CD4-positive, alpha-beta T cell (primary cell): ENCODE data around the gene SELPLG. TPM values are rescaled to one million over a fixed set of nuclear protein-coding genes. Genes with fewer than 3 reads are reported as not detected.

Source experiments
- ATAC-seq: fragments of 200-7000 bp; cut with Tn5 transposase; one replicate; pipeline ENCODE4 v1.10.0; 2022; ENCODE audit warnings: mild to moderate bottlenecking; ENCODE audit not compliant: poor library complexity
- CTCF ChIA-PET: fragments of 350-600 bp; sonication (Branson Sonifier 250); formaldehyde crosslinking; loops from one replicate; lab custom pipeline; 2021; ENCODE audit warnings: antibody characterized with exemption, inconsistent platforms; lab: Charles Lee
- POLR2A ChIA-PET: fragments of 350-600 bp; sonication (Branson Sonifier 250); formaldehyde crosslinking; loops from one replicate; lab custom pipeline; 2021; ENCODE audit warnings: antibody characterized with exemption, inconsistent platforms; lab: Charles Lee
- DNase-seq, 14 experiments: peaks; one replicate each; pipeline ENCODE4 v3.0.0-alpha.2; 2013 to 2020; ENCODE audit warnings: mixed read lengths in 2 of 14
- H3K27ac ChIP-seq, 2 donors: one replicate each; pipeline versions ENCODE4 v1.5.1 to v1.7.0; 2013; ENCODE audit warnings: low read length in 2 of 2, low read depth in 1 of 2, mild to moderate bottlenecking in 1 of 2
- H3K27me3 ChIP-seq, 2 experiments: 1 replicate in 1 of 2; 2 replicates in 1 of 2; pipeline versions ENCODE4 v1.6.1 to v1.7.0; 2013; ENCODE audit warnings: low read length in 2 of 2, control low read depth in 1 of 2, mild to moderate bottlenecking in 1 of 2, moderate library complexity in 1 of 2; ENCODE audit not compliant: insufficient read depth in 2 of 2, control insufficient read depth in 1 of 2
- H3K36me3 ChIP-seq: one replicate; pipeline ENCODE4 v1.6.1; 2013; ENCODE audit warnings: low read length, control low read depth; ENCODE audit not compliant: insufficient read depth
- H3K4me1 ChIP-seq: one replicate; pipeline ENCODE4 v1.6.1; 2013; ENCODE audit warnings: low read length, control low read depth; ENCODE audit not compliant: insufficient read depth
- H3K4me3 ChIP-seq: one replicate; pipeline ENCODE4 v1.5.1; 2013; ENCODE audit warnings: mild to moderate bottlenecking, low read length, moderate library complexity
- H3K9me3 ChIP-seq, 2 experiments: 1 replicate in 1 of 2; 2 replicates in 1 of 2; pipeline versions ENCODE4 v1.6.1 to v1.7.0; 2013; ENCODE audit warnings: low read length in 2 of 2, mild to moderate bottlenecking in 2 of 2, control low read depth in 1 of 2, moderate library complexity in 1 of 2; ENCODE audit not compliant: control insufficient read depth in 1 of 2, insufficient read depth in 1 of 2
- H3K27ac Mint-ChIP-seq: one replicate; pipeline ENCODE4 v1.8.0; 2020; ENCODE audit warnings: mixed read lengths
- H3K27me3 Mint-ChIP-seq: one replicate; pipeline ENCODE4 v1.8.0; 2021; ENCODE audit warnings: mixed read lengths
- H3K36me3 Mint-ChIP-seq: one replicate; pipeline ENCODE4 v1.8.0; 2021; ENCODE audit warnings: low read depth, mixed read lengths
- H3K4me1 Mint-ChIP-seq: one replicate; pipeline ENCODE4 v1.8.0; 2021; ENCODE audit warnings: low read depth, mixed read lengths
- H3K4me3 Mint-ChIP-seq: one replicate; pipeline ENCODE4 v1.8.0; 2020; ENCODE audit warnings: mild to moderate bottlenecking, mixed read lengths
- H3K9me3 Mint-ChIP-seq: one replicate; pipeline ENCODE4 v1.8.0; 2020; ENCODE audit warnings: mixed read lengths
- CTCF ChIP-seq: fragments of 200-600 bp; IDR thresholded peaks from one replicate; pipeline ENCODE4 v1.8.0; 2022; ENCODE audit warnings: antibody characterized with exemption, mild to moderate bottlenecking
- intact Hi-C, 2 experiments: fragments of 100-400 bp; cut with DNase I in 1 of 2; cut with micrococcal nuclease in 1 of 2; formaldehyde crosslinking; loops; one replicate each; pipeline versions ENCODE4 v1.15.1 to v1.9.0; 2023 to 2025; cut with DNase I, micrococcal nuclease
- total RNA-seq, 174 experiments: library from RNA in 2 of 174; stranded (reverse) in 2 of 174; gene quantifications; one replicate each; pipeline ENCODE4 v1.2.3 and lab custom pipeline; 2021 to 2026

Gene SELPLG
- total RNA-seq, 2 experiments from 2014 or later = 25.7 to 27.8 TPM

DNA sequence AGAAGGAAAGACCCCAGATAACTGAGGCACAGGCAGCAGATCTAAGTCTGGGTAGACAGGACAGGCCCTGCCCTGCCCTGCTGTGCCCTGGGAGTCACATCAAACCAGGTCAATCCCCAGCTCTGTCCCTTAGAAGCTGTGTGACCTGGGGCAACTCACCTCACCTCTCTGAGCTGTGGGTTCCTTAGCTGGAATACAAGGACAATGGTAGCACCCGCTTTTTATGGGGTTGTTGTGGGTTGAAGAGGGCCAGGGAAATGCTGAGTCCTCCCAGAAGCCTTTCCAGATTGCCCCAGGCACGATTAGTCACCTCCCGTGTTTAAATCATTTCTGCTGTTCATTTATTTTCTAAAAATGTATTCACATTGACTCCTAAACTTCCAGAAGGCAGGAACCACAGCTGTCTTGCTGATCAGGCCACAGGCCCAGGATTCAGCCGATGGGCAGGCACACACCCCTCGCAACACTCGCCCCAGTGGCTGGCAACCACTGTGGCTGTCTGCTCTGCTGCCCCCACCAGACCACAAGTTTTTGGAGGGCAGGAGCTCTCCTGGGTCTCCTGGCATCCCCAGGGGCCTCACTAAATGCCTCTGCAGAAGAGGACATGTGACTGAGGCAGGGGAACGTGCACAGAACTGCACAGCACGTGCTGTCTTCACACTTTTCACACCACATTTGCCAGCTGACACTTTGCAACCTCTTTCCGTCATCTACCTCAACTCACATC lies 3.0 kb downstream of the SELPLG start:
- peak in 4 of 14 experiments; percentile 32 to 60 (median 52) for DNase-seq
- peak overlapping the region; percentile 100 for H3K27ac Mint-ChIP-seq
- H3K27me3 Mint-ChIP-seq = no peaks in the 10 kb centered on the region
- Histone ChIP-seq H3K9me3 (no peaks in the 10 kb centered on the region), H3K36me3 (peaks cover 50% of the 10 kb centered on the region), H3K27ac (peak overlapping the region; percentile 86 to 95), H3K4me3 (peak overlapping the region; percentile 87), H3K27me3 (no peaks in the 10 kb centered on the region), H3K4me1 (peaks cover 82% of the 10 kb centered on the region)
- ChIA-PET CTCF (interaction anchor here (1.5 to 10.2 kb wide), 3 partner anchors 11 to 463 kb away, joined by 3 to 128 read pairs (median 31); partner anchors contain the start of gene ALKBH2), POLR2A (interaction anchor here (0.6 to 8.5 kb wide), 4 partner anchors 12 to 67 kb away, joined by 3 to 186 read pairs (median 86); partner anchors contain the start of genes ISCU and SART3)
- intact Hi-C loops = loop anchor here (5.0 to 10.0 kb wide), 4 partner anchors 62 to 467 kb away; partner anchors contain the start of genes CORO1C (in 2 of the 2), UNG (in 1 of the 2) and USP30 (in 1 of the 2)
- H3K9me3 Mint-ChIP-seq = no peaks in the 10 kb centered on the region
- peak overlapping the region; percentile 98 for H3K4me3 Mint-ChIP-seq
- H3K4me1 Mint-ChIP-seq = peaks cover 75% of the 10 kb centered on the region
- no peak for ATAC-seq
- peaks cover 69% of the 10 kb centered on the region for H3K36me3 Mint-ChIP-seq
- no peak for TF ChIP-seq CTCF

- peak overlapping the region; percentile 87 for H3K4me3 ChIP-seq
- DNase-seq (peak in 11 of 14 experiments; percentile 36 to 87 (median 47)), ATAC-seq (peak; percentile 51)
- ChIA-PET CTCF (interaction anchor here (1.2 to 10.2 kb wide), 2 partner anchors 11 to 173 kb away, joined by 6 to 128 read pairs; no protein-coding TSS in a partner anchor), POLR2A (interaction anchor here (0.6 to 8.5 kb wide), 5 partner anchors 11 to 67 kb away, joined by 3 to 186 read pairs (median 8); partner anchors contain the start of genes ISCU and SART3)
- H3K4me1 ChIP-seq = peaks cover 82% of the 10 kb centered on the region
- peak overlapping the region; percentile 86 to 95 for H3K27ac ChIP-seq
- H3K27me3 ChIP-seq = no peaks in the 10 kb centered on the region
- Mint-ChIP-seq H3K36me3 (peaks cover 76% of the 10 kb centered on the region), H3K27me3 (no peaks in the 10 kb centered on the region), H3K9me3 (no peaks in the 10 kb centered on the region), H3K27ac (peak overlapping the region; percentile 100), H3K4me3 (peak overlapping the region; percentile 98), H3K4me1 (peaks cover 75% of the 10 kb centered on the region)
- peaks cover 57% of the 10 kb centered on the region for H3K36me3 ChIP-seq
- no peak for TF ChIP-seq CTCF
- intact Hi-C loops = loop anchor here (1.0 to 10.0 kb wide), 6 partner anchors 12 to 865 kb away; partner anchors contain the start of genes CORO1C (in 2 of the 2), PRDM4 (in 1 of the 2), UNG (in 1 of the 2) and USP30 (in 1 of the 2)
- no peaks in the 10 kb centered on the region for H3K9me3 ChIP-seq
These were observed 3.7 kb downstream of the SELPLG start for GRCh38 chr12:108629824-108630476.

GRCh38 chr12:108629151-108629550 lies 4.5 kb downstream of the SELPLG start:
- intact Hi-C loops = loop anchor here (1.0 to 10.0 kb wide), 2 partner anchors 11 to 864 kb away; partner anchors contain the start of gene PRDM4 (in 1 of the 2)
- DNase-seq (no peak), ATAC-seq (no peak)
- Mint-ChIP-seq H3K27me3 (no peaks in the 10 kb centered on the region), H3K9me3 (no peaks in the 10 kb centered on the region), H3K4me1 (peaks cover 69% of the 10 kb centered on the region), H3K4me3 (peak overlapping the region; percentile 98), H3K36me3 (peaks cover 84% of the 10 kb centered on the region), H3K27ac (peak overlapping the region; percentile 100)
- no peak for TF ChIP-seq CTCF
- ChIA-PET CTCF (interaction anchor here (1.2 to 10.2 kb wide), 2 partner anchors 10 to 174 kb away, joined by 6 to 128 read pairs; no protein-coding TSS in a partner anchor), POLR2A (interaction anchor here (1.4 to 8.5 kb wide), 3 partner anchors 10 to 66 kb away, joined by 3 to 186 read pairs (median 164); partner anchors contain the start of genes ISCU and SART3)
- H3K4me3 ChIP-seq = peak overlapping the region; percentile 87
- peaks cover 79% of the 10 kb centered on the region for H3K4me1 ChIP-seq
- no peaks in the 10 kb centered on the region for H3K9me3 ChIP-seq
- H3K27ac ChIP-seq = peak overlapping the region; percentile 86 to 95
- peaks cover 65% of the 10 kb centered on the region for H3K36me3 ChIP-seq
- no peaks in the 10 kb centered on the region for H3K27me3 ChIP-seq
